ENCODE data around the gene ZG16B.

Gene ZG16B

DNA sequence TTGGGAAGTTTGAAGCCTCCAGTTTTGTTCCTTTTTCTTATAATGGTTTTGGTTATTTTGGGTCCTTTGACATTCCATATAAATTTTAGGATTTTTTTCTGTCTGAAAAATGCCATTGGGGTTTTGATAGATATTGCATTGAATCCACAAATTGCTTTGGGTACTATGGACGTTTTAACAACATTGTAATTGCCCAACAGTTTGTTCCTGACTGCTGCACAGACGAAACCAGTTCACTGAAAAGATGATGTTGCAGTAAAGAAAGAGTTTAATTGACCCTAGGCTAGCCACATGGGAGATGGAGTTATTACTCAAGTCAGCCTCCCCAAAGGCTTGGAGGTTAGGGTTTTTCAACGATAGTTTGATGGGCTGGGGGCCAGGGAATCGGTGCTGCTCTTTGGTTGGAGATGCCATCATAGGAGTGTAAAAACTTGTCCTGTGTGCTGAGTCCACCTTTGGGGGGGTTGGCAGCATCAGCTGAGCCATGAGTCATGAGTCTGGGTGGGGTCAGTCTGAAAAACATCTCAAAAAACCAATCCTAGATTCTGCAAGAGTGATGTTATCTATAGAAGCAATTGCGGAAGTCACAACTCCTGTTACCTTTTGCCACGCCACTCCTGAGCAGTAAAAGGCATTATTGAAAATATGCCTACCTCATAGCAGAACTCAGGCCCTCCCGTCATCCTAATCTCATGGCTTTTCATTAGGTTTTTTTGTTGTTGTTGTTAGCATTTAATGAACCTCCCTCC, 34.5 kb upstream of the ZG16B start:
- TF ChIP-seq, protein P1, sequence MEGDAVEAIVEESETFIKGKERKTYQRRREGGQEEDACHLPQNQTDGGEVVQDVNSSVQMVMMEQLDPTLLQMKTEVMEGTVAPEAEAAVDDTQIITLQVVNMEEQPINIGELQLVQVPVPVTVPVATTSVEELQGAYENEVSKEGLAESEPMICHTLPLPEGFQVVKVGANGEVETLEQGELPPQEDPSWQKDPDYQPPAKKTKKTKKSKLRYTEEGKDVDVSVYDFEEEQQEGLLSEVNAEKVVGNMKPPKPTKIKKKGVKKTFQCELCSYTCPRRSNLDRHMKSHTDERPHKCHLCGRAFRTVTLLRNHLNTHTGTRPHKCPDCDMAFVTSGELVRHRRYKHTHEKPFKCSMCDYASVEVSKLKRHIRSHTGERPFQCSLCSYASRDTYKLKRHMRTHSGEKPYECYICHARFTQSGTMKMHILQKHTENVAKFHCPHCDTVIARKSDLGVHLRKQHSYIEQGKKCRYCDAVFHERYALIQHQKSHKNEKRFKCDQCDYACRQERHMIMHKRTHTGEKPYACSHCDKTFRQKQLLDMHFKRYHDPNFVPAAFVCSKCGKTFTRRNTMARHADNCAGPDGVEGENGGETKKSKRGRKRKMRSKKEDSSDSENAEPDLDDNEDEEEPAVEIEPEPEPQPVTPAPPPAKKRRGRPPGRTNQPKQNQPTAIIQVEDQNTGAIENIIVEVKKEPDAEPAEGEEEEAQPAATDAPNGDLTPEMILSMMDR (IDR thresholded peaks at IDR 0.05; ENCODE audit: insufficient read depth, low read depth, low read length, missing control alignments), result no peak
- no peak for DNase-seq (ENCODE audit: low read depth)
- H3K4me3 ChIP-seq (ENCODE audit: low read length), result no peak overlapping the region

DNA sequence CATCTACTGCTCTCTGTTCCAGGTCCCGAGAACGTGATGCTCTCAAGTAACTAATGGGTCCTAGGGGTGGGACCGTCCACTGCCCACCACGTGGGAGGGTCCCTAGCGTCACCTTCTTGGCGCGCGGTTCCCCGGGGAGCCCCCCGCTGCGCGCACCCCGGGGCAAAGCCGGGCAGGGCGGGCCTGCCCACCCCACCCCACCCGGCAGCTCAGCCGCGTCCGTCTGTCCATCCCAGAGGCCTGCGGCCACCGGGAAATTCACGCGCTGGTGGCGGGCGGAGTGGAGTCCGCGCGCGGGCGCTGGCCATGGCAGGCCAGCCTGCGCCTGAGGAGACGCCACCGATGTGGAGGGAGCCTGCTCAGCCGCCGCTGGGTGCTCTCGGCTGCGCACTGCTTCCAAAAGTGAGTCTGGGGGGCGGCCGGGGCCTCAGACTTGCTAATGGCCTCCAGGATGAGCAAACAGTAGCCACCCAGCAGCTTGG, 31.3 kb upstream of the ZG16B start:
- DNase-seq (ENCODE audit: low read depth), result no peak
- TF ChIP-seq, protein P1 (IDR thresholded peaks at IDR 0.05; ENCODE audit: insufficient read depth, low read depth, low read length, missing control alignments), result no peak

DNA sequence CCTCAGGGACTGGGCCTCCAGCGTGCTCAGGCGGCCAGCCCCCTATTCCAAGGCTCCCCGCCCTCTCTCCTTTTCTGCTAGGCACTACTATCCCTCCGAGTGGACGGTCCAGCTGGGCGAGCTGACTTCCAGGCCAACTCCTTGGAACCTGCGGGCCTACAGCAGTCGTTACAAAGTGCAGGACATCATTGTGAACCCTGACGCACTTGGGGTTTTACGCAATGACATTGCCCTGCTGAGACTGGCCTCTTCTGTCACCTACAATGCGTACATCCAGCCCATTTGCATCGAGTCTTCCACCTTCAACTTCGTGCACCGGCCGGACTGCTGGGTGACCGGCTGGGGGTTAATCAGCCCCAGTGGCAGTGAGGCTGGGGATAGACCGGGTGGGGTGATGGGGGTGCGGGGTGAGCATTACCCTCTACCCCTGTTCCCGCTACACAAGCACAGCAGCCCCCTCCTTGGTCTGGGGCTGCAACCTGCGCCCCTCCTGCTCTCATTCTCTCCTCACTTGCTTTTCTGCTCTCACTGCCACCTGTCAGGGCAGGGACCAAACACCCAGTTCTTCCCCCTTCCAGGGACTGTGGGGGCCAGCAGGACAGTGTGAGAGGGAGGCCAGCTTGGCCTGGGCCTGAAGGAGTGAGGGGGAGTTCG, 30.8 kb upstream of the ZG16B start:
- H3K4me3 ChIP-seq (ENCODE audit: low read length), result no peak overlapping the region
- TF ChIP-seq, protein P1 (IDR thresholded peaks at IDR 0.05; ENCODE audit: insufficient read depth, low read depth, low read length, missing control alignments), result no peak
- DNase-seq (ENCODE audit: low read depth), result no peak

More for the DNA sequence above, 31.3 kb upstream of the ZG16B start:
- no peak overlapping the region for H3K4me3 ChIP-seq (ENCODE audit: low read length)

DNA sequence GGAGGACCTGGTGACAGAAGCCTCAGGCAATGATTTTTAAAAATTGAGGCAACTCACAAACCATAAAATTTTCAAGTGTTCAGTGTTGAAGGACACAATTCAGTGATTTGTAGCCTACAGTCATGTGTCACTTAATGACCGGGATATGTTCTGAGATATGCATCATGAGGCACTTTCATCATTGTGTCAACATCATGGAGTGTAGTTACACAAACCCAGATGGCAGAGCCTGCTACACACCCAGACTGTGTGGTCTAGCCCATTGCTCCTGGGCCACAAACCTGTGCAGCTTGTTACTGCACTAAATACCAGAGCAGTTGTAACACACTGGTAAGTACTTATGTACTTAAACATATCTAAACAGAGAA, 30.3 kb upstream of the ZG16B start:
- H3K4me3 ChIP-seq (ENCODE audit: low read length), result no peak overlapping the region
- DNase-seq (ENCODE audit: low read depth), result peak; percentile 83
- TF ChIP-seq, protein P1 (IDR thresholded peaks at IDR 0.05; ENCODE audit: insufficient read depth, low read depth, low read length, missing control alignments), result no peak

DNA sequence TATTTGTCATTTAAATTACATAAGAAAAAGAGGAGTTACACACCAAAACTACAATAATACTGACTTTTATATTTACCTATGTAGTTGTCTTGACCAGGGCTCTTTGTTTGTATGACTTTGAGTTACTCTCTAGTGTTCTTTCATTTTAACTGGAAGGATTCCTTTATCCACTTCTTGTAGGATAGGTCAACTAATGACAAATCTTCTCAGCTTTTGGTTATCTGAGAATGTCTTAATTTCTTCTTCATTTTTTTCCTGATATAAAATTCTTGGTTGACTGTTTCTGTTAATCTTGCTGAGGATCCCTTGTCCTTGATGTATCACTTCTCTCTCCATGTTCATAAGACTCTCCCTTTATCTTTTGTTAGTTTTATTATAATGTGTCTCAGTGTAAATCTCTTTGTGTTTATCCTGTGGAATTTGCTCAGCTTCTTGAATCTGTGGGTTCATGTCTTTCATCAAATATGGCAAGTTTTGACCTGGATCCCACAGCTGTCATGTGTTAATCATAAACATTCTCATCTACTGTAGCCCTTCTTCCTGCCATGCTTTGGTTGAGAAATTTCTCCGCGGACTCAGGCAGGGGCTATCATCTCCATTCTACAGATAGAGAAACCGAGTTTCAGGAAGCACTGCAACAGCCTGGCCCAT, 26.4 kb upstream of the ZG16B start:
- TF ChIP-seq, protein P1 (IDR thresholded peaks at IDR 0.05; ENCODE audit: insufficient read depth, low read depth, low read length, missing control alignments), result no peak
- H3K4me3 ChIP-seq (ENCODE audit: low read length), result no peak overlapping the region
- DNase-seq (ENCODE audit: low read depth), result no peak

DNA sequence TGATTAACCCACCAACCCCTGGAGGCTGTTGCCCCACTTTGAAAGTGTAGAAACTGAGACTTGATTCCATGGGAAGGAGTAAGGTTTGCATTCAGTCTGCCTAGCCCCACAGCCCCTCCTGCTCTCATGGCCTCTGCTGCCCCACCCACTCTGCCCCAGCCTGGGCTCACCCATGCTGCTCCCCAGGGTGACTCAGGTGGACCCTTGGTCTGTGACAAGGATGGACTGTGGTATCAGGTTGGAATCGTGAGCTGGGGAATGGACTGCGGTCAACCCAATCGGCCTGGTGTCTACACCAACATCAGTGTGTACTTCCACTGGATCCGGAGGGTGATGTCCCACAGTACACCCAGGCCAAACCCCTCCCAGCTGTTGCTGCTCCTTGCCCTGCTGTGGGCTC, 25.4 kb upstream of the ZG16B start:
- TF ChIP-seq, protein P1 (IDR thresholded peaks at IDR 0.05; ENCODE audit: insufficient read depth, low read depth, low read length, missing control alignments), result no peak
- no peak for DNase-seq (ENCODE audit: low read depth)
- H3K4me3 ChIP-seq (ENCODE audit: low read length), result no peak overlapping the region
